CD14-positive monocyte (primary cell): ENCODE results near the gene OSBPL1A. TPM values are rescaled to one million over a fixed set of nuclear protein-coding genes. Genes with fewer than 3 reads are reported as not detected.

ENCODE experiments used
- DNase-seq, 3 donors: peaks; one replicate each; pipeline ENCODE4 v3.0.0-alpha.2; 2011 to 2022
- H2AFZ ChIP-seq: 2 replicates; pipeline ENCODE4 v1.6.0; 2012; ENCODE audit warnings: mild to moderate bottlenecking, low read depth, low read length, inconsistent platforms; ENCODE audit not compliant: insufficient read depth, poor library complexity, severe bottlenecking
- H3K27ac ChIP-seq, 2 donors: 1 replicate in 1 of 2; 2 replicates in 1 of 2; pipeline ENCODE4 v1.5.1; 2012 to 2013; ENCODE audit warnings: low read length in 2 of 2, control low read depth in 1 of 2, inconsistent platforms in 1 of 2, low read depth in 1 of 2, mild to moderate bottlenecking in 1 of 2
- H3K27me3 ChIP-seq, 2 donors: one replicate each; pipeline versions ENCODE4 v1.6.0 to v1.6.1; 2011 to 2013; ENCODE audit warnings: low read length in 2 of 2; ENCODE audit not compliant: control insufficient read depth in 2 of 2, insufficient read depth in 2 of 2
- H3K36me3 ChIP-seq, 2 donors: replicated peaks in 1 of 2; 1 replicate in 1 of 2; 2 replicates in 1 of 2; pipeline versions ENCODE4 v1.5.1 to v1.6.1; 2012 to 2013; ENCODE audit warnings: low read length in 2 of 2, control low read depth in 1 of 2, inconsistent platforms in 1 of 2, mild to moderate bottlenecking in 1 of 2; ENCODE audit not compliant: insufficient read depth in 2 of 2, control insufficient read depth in 1 of 2
- H3K4me1 ChIP-seq, 2 donors: 1 replicate in 1 of 2; 2 replicates in 1 of 2; pipeline versions ENCODE4 v1.5.1 to v1.6.1; 2012 to 2013; ENCODE audit warnings: low read length in 2 of 2, control low read depth in 1 of 2, inconsistent platforms in 1 of 2, mild to moderate bottlenecking in 1 of 2, moderate library complexity in 1 of 2; ENCODE audit not compliant: insufficient read depth in 2 of 2, control insufficient read depth in 1 of 2
- H3K4me2 ChIP-seq: replicated peaks from 2 replicates; pipeline ENCODE3; 2012; ENCODE audit warnings: low read length, moderate library complexity, mild to moderate bottlenecking; ENCODE audit not compliant: poor library complexity, severe bottlenecking; ENCODE audit errors: extremely low read depth
- H3K4me3 ChIP-seq, 3 experiments: fragments of 200-600 bp in 1 of 3; sonication (generic) in 1 of 3; replicated peaks in 1 of 3; 1 replicate in 2 of 3; 2 replicates in 1 of 3; pipeline ENCODE4 v1.5.1; 2011 to 2013; ENCODE audit warnings: low read length in 3 of 3, mild to moderate bottlenecking in 3 of 3, control low read depth in 2 of 3, low read depth in 2 of 3, inconsistent platforms in 1 of 3, moderate library complexity in 1 of 3
- H3K79me2 ChIP-seq: 2 replicates; pipeline ENCODE4 v1.6.0; 2012; ENCODE audit warnings: mild to moderate bottlenecking, control low read depth, inconsistent platforms, low read length, moderate library complexity; ENCODE audit not compliant: insufficient read depth
- H3K9ac ChIP-seq: 2 replicates; pipeline ENCODE4 v1.6.0; 2017; ENCODE audit warnings: low read length, mild to moderate bottlenecking; ENCODE audit not compliant: insufficient read depth, poor library complexity, severe bottlenecking
- H3K9me3 ChIP-seq, 2 donors: replicated peaks in 1 of 2; 1 replicate in 1 of 2; 2 replicates in 1 of 2; pipeline versions ENCODE4 v1.5.1 to v1.6.1; 2012 to 2013; ENCODE audit warnings: low read length in 2 of 2, control low read depth in 1 of 2; ENCODE audit not compliant: control insufficient read depth in 1 of 2, insufficient read depth in 1 of 2
- H4K20me1 ChIP-seq: 2 replicates; pipeline ENCODE4 v1.6.0; 2012; ENCODE audit warnings: mild to moderate bottlenecking, low read length, control low read depth, moderate library complexity; ENCODE audit not compliant: insufficient read depth
- H3K27ac Mint-ChIP-seq, 7 donors: one replicate each; pipeline ENCODE4 v1.8.0; 2020; ENCODE audit warnings: mild to moderate bottlenecking in 7 of 7, mixed read lengths in 7 of 7, moderate library complexity in 6 of 7, inconsistent platforms in 2 of 7
- H3K27me3 Mint-ChIP-seq, 3 donors: one replicate each; pipeline ENCODE4 v1.8.0; 2021 to 2022; ENCODE audit warnings: low read depth in 3 of 3, mild to moderate bottlenecking in 3 of 3, mixed read lengths in 3 of 3, moderate library complexity in 3 of 3, inconsistent platforms in 1 of 3
- H3K36me3 Mint-ChIP-seq, 2 donors: one replicate each; pipeline ENCODE4 v1.8.0; 2020; ENCODE audit warnings: mixed read lengths in 2 of 2, inconsistent platforms in 1 of 2, mild to moderate bottlenecking in 1 of 2
- H3K4me1 Mint-ChIP-seq: one replicate; pipeline ENCODE4 v1.8.0; 2020; ENCODE audit warnings: mild to moderate bottlenecking, mixed read lengths
- H3K4me3 Mint-ChIP-seq, 2 donors: one replicate each; pipeline ENCODE4 v1.8.0; 2020; ENCODE audit warnings: mild to moderate bottlenecking in 2 of 2, mixed read lengths in 2 of 2, moderate library complexity in 1 of 2
- H3K9me3 Mint-ChIP-seq, 7 donors: one replicate each; pipeline ENCODE4 v1.8.0; 2020 to 2022; ENCODE audit warnings: mixed read lengths in 7 of 7, mild to moderate bottlenecking in 6 of 7, moderate library complexity in 6 of 7, inconsistent platforms in 2 of 7
- CTCF ChIP-seq: fragments of 200-600 bp; IDR thresholded peaks from one replicate; pipeline ENCODE4 v1.8.0; 2022; ENCODE audit warnings: antibody characterized with exemption, mild to moderate bottlenecking
- WGBS: methylation state at CpG from one replicate; pipeline ENCODE4 v1.1.5; 2013; ENCODE audit warnings: missing lambda C conversion rate; ENCODE audit not compliant: insufficient coverage; 5-methylcytosine and 5-hydroxymethylcytosine counted together
- intact Hi-C, 2 donors: fragments of 100-400 bp; cut with micrococcal nuclease; formaldehyde crosslinking; loops; one replicate each; pipeline versions ENCODE4 v1.15.0 to v1.15.1; 2023
- polyA plus RNA-seq, 3 donors: library from polyadenylated mRNA; depleted of rRNA in 1 of 3; unstranded in 2 of 3; stranded (reverse) in 1 of 3; fragments of 300-500 nt in 2 of 3; fragments of >200 nt in 1 of 3; fragmentation: Illumina TruSeq in 2 of 3; gene quantifications; 1 replicate in 2 of 3; 2 replicates in 1 of 3; pipeline ENCODE4 v1.2.3, GENCODE V29; 2012 to 2021

Gene OSBPL1A
- polyA plus RNA-seq, 3 donors, result 6.3 to 9.1 (median 7.1) TPM

GRCh38 chr18:24197412-24197811 lies 200.2 kb downstream of the OSBPL1A start:
- no peaks in the 10 kb centered on the region for H3K27me3 Mint-ChIP-seq
- peaks cover 3% of the 10 kb centered on the region for H3K4me1 Mint-ChIP-seq
- H2AFZ ChIP-seq, result no peak overlapping the region
- no peak overlapping the region for H3K9ac ChIP-seq
- H3K4me2 ChIP-seq, result no peak overlapping the region
- intact Hi-C loops, result no loop called here
- no peak overlapping the region for H3K4me3 Mint-ChIP-seq
- no peak for TF ChIP-seq CTCF
- no peaks in the 10 kb centered on the region for H3K9me3 Mint-ChIP-seq
- H3K4me1 ChIP-seq, result no peaks in the 10 kb centered on the region
- H3K27ac ChIP-seq, result no peak overlapping the region
- DNase-seq, result no peak
- no peak overlapping the region for H3K4me3 ChIP-seq
- no CpG with 5 or more reads among the region's 1 CpG for WGBS
- H3K79me2 ChIP-seq, result no peaks in the 10 kb centered on the region
- no peaks in the 10 kb centered on the region for H3K9me3 ChIP-seq
- peaks cover 0 to 10% of the 10 kb centered on the region in 2 donors for H3K36me3 ChIP-seq
- H3K27me3 ChIP-seq, result no peaks in the 10 kb centered on the region
- H3K36me3 Mint-ChIP-seq, result peaks cover 19 to 26% of the 10 kb centered on the region in 2 donors
- H3K27ac Mint-ChIP-seq, result no peak overlapping the region
- no peaks in the 10 kb centered on the region for H4K20me1 ChIP-seq

- Histone ChIP-seq H3K4me1 (no peaks in the 10 kb centered on the region), H3K4me2 (no peak overlapping the region), H3K4me3 (no peak overlapping the region), H3K79me2 (no peaks in the 10 kb centered on the region), H3K27me3 (no peaks in the 10 kb centered on the region), H3K27ac (no peak overlapping the region), H3K9ac (no peak overlapping the region), H2AFZ (no peak overlapping the region), H3K9me3 (no peaks in the 10 kb centered on the region), H3K36me3 (peaks cover 0 to 10% of the 10 kb centered on the region in 2 donors), H4K20me1 (no peaks in the 10 kb centered on the region)
- Mint-ChIP-seq H3K36me3 (peaks cover 21 to 27% of the 10 kb centered on the region in 2 donors), H3K4me1 (peaks cover 3% of the 10 kb centered on the region), H3K9me3 (no peaks in the 10 kb centered on the region), H3K27me3 (no peaks in the 10 kb centered on the region), H3K27ac (no peak overlapping the region), H3K4me3 (no peak overlapping the region)
- DNase-seq, result no peak
- no peak for TF ChIP-seq CTCF
- intact Hi-C loops, result no loop called here
- 100% methylated on average over 1 of the region's 4 CpGs for WGBS
Observed at GRCh38 chr18:24196764-24197163, 200.9 kb downstream of the OSBPL1A start.
